HPDE6-E6E7 (cell line): ENCODE data around the gene CNTF.

ENCODE experiments used
- DNase-seq: peaks from one replicate; pipeline ENCODE4 v3.0.0; 2011; ENCODE audit warnings: missing footprints; ENCODE audit errors: extremely low spot score

The CNTF gene

DNA sequence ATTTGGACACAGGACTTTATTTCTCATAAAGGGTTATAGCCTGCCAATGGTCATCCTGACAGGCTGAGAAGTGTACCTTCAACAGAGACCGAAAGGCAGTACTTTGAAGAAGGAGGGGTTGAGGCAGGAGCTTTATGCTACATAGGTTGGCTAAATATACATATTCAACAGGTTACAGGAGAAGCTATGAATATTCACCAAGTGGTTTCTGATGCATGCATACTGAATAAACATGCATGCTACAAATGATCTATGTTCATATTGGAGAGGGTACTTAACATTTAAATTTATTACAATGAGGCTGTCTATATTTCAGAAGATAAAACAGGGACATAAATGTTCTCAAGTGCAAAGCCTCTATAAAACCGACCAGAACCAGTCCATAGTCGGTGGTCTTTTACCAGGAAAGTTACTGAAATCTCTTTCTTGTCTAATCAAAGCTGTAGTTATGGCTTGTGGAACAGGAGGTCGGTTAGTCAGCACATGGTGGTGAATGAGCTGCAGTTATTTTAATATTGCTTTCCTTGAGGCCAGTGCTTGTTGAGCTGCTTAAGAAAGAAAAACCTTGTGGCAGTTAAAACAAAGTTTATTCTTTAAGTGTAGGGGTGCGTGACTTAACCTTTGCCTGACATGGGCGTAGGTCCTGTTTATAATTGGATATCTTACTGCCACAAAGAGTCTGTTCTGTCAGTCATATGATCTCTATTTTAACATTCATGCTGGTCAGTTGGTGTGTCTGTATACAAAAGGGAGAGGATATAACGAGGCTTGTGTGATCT is 19.5 kb downstream of the CNTF start:
- DNase-seq, result no peak

DNA sequence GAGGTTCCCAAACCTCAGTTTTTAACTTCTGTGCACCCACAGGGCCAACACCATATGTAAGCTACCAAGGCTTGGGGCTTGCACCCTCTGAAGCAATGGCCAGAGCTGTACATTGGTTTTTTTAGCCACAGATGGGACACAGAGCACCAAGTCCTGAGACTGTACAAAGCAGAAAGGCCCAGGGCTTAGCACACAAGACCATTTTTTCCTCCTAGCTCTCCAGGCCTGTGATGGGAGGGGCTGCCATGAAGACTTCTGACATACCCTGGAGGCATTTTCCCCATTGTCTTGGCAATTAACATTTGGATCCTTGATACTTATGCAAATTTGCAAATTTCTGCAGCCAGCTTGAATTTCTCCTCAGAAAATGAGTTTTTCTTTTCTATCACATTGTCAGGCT is 23.4 kb downstream of the CNTF start:
- DNase-seq, result no peak

DNA sequence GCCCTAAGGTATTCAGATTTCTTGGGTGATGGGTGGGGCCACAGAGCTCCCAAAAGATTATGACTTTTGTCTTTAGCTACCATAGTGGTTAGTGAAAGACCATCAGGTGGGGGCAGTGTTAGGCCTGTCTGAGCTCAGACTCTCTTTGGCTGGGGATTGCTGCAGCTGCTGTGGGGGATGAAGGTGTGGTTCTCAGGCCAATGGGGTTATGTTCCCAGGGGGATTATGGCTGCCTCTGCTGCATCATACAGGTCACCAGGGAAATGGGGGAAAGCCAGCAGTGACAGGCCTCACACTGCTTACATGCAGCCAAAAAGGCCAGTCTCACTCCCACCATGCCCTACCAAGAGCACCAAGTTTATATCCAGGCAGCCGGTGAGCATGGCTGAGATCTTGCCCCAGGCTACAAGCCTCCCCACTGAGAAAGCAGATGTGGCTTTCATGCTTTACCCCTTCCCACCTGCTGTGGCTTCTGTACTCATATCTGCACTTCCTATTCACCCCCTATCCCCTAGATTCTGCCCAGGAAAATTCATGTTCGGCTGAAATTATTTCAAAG is 24.8 kb downstream of the CNTF start:
- no peak for DNase-seq

DNA sequence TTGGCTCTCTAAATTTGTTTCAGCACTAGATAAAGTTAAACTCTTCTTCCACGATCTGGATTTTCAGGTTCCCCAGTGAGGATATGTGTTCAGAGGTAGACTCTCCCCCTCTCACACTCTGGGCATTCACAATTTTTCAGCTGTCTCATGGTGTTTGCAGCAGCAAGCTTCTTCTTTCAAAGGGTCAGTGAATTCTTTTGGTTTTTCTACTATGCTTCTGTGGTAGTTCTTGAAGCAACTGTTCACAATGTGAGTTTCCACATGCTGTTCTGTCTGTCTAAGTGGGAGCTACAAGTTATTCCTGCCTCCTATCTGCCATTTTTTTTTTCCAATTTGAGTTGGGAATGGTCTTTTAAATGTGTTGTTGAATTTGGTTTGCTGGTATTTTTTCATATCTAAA is 25.4 kb downstream of the CNTF start:
- no peak for DNase-seq

DNA sequence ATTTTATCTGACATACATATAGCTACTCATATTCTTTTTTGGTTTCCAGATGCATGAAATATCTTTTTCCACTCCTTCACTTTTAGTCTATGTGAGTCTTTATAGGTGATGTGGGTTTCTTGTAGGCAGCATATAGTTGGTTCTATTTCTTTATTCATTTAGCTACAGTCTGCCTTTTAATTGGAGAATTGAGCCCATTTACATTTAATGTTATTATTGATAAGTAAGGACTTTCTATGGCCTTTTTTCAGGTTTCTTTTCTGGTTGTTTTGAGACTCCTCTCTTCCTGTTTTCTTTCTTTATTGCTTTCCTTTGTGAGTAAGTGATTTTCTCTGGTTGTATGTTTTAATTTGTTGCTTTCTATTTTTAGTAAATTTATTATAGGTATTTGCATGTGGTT is 27.2 kb downstream of the CNTF start:
- DNase-seq, result no peak

DNA sequence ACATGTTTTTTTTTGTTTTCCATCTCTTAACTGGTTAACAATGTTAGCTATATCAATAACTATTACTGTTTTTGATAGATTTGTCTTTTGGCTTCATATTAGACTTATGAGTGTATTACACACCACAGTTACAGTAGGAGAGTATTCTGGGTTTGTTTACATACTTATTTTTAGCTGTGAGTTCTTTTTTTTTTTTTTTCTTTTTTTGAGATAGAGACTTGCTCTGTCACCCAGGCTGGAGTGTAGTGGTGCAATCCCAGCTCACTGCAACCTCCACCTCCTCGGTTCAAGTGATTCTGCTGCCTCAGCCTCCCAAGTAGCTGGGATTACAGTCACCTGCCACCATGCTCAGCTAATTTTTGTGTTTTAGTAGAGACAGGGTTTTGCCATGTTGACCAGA is 28.0 kb downstream of the CNTF start:
- DNase-seq, result no peak

DNA sequence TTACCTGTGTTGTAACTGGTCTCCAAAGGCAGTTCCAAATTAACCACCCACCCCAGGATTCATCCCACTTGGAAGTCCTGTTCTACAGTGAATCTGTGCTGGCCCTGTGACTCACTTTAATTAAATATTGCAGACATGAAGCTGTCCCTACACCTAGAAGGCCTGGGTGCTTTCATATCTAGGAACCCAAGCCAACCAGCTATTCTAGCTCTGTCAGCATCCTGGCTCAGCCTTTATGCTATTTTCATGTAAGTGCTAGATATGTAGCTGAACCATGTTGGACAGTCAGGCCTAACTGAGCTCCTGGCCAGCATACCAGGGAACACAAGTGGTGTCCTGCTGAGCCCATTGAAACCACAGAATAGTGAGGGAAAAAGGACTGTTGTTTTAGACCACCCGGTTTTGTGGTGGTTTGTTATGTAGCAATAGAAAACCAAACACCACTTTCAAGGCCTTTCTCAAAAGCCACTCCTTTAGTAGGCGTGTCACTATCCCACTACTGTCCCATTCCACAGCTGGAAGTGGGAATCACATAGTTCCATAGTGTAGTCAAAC is 30.3 kb downstream of the CNTF start:
- DNase-seq, result no peak

DNA sequence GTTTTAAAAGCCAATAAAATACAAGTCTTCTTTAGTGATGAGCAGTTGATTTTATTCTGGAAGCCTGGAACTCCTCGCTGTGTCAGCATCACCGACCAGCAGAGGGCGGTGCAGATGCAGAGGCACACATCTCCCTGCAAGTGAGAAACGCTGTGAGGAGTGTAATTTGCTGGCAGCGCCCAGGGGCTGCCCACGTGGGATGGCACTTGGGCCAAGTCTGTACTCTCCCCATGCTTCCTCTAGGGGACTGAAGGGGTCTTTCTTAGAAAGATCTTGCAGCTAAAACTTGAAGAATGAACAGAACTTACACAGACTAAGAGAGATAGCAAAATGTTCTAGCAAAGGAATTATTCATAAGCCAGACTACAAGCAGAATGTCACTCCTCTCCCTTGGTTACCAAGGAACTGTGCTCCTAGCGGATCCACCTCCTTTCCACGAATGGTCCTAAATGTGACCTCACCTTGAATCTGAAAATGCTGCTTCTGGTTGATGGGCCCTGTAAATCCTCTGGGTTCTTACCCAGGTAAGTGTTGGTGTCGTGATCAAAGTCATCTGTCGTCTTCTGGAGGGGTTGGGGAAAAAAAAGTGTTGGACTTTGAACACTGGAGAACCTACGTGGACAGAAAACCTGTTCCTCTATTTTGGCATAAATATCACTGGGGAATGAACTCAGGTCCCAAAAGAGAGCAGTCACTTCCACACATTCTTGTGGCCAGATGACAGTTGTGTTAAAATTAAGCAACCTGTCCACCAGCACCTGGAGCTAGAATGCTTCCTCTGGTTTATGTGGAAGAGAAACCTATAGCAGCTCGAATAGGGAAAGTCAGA is 31.8 kb downstream of the CNTF start:
- DNase-seq, result peak; percentile 71

DNA sequence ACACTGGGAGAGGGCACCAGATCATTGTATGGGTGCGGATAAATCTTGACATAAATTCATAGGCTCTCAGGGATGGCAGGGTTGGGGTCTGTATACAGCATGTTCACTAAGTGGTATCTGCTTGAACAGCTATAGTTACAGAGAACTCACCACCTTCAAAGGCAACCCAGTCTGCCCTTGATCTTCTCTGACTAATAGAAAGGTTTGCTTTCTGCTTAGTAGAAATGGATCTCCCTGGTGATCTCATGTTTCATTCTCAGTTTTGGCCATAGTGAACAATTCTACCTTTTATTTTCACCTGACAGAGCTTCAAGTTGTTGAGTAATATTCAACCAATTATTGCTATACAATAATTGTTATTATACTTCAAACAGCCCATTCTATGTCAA is 32.4 kb downstream of the CNTF start:
- no peak for DNase-seq

DNA sequence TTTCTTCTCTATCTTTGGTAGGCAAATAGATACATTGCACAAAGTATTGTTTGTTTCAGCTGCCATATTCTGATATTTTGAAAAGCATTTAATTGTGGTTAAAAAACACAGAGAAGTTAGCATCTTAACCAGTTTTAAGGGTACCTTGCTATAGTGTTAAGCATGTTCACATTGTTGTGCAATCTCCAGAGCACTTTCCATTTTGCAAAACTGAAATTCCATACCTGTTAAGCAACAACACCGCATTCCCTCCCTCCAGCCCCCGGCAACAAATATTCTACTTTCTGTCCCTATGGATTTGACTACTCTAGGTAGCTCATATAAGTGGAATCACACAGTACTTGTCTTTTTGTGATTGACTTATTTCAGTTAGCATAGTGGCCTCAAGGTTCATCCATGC is 33.9 kb downstream of the CNTF start:
- DNase-seq, result no peak

DNA sequence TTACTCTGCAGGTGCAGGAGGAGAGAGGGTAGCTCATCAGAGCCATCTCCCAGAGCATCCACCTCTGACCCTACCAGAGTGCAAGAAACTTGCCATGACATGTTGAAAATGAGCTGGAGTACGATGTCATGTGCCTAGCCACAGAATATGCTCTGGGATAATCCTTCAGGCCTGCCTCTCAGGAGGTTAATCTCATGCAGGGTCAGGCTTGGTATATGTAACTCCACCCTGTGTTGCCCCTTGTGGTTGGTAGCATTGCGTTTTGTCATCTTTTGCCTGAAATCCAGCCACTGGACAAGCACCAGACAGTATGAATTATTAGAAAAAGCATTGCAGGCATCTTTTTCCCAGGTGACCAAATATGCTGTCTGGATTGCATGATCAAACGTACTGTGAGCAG is 36.2 kb downstream of the CNTF start:
- DNase-seq, result peak; percentile 39

DNA sequence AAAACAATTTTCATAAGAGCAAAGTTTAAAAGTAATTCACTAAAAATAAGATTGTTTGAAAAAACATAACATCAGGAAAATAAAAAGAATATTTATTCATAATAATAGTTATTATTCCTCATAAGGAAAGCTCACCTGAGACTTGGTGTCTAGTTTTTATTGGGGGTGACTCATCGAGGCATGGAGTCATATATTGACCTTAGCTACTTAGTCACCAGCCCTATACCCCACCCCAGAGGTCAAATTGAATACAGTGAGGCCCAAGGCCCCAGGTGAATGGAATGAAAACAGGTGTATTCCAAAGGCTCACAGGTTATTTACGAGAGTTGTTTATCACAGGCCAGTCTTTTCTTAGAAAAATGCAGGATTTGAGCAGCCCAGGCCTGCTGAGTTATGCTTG is 36.9 kb downstream of the CNTF start:
- peak; percentile 69 for DNase-seq

DNA sequence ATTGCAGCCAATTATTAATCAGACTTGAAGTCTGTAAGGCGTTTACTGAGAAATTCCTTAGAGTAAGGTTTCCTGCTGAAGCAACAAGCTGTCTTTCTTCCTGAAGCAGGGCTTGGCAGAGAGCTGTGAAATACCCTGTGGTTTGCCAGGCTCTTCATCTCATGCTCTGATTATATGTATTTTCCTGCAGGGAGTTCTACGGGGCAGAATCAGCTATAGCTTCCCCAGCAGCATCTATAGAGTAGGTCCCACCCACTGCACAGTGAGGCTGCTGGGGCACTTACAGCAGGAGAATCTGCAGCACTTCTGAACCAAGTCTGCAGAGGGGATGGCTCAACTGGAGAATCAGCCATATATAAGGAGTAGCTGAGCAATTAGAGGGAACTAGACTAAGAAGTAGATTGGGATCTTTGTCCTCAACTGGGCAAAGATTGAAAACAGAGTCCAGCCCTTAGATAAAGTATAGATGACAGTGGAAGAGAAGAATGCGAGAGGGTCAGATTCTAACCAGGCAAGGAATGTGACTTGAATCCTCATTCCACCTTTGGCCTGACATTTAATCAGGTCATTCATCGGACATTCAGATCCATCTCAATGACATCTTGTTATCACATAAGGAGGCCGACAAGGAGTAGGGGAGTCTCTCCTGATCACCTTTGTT is 37.6 kb downstream of the CNTF start:
- DNase-seq, result no peak

DNA sequence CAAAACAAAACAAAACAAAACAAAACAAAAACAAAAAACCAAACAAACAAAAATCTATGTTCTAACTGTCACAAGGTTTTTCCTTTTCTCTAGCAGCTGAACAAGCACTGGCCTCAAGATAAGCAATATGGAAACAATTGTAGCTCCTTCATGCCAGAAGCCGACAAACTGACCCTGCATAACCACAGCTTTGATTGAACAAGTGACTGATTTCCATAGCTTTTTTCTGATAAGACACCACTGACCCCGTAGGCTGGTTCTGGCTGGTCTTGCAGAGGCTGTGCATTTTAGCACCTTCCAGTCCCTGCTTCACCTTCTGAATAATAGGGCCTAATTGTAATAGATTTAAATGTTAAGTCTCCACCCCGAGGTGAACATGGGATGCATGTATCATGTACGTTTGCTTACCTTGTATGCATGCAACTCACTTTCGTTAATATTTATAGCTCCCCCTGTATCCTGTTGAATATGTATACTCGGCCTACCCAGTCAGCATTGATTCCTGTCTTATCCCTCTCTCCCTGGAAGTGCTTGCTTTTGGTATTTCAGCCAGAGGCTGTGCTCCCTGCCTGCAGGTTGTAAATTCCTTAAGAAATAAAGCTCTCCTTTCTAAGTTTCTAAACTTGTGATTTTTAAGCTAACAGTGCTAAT is 49.6 kb downstream of the CNTF start:
- DNase-seq, result no peak

DNA sequence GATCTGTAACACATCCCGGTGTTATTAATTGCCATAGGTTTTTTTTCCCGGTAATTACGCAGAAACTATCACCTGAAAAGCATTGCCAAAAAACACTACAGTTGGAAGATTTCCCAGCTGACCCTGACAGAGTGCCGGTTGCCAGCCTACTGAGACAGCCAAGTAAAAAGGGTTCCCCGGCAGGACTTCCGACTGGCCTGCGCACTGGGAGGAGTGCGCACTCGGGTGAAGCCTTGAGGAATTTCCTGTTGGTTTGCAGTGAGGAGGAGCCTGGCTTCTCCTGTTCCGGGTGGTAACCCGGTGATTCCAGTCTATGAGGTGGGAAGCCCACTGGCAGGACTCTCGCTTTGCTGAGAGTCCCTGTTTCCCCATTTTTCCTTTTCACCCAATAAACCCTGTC is 52.1 kb downstream of the CNTF start:
- DNase-seq, result no peak
